HepG2 (cell line): ENCODE results near the gene KIF24. TPM values are rescaled to one million over a fixed set of nuclear protein-coding genes. Genes with fewer than 3 reads are reported as not detected.

Source experiments
- CCAR2 ChIP-seq: fragments of 200-400 bp; formaldehyde crosslinking; optimal IDR thresholded peaks from 2 replicates; pipeline ENCODE3; 2018; ENCODE audit warnings: low read depth, mild to moderate bottlenecking, low read length, moderate library complexity
- ERF ChIP-seq: IDR thresholded peaks from 2 replicates; pipeline ENCODE4 v1.6.1; 2018; ENCODE audit warnings: missing biosample characterization, missing genetic modification reagents
- GABPA ChIP-seq, 2 experiments: IDR thresholded peaks; 2 replicates each; pipeline ENCODE4 v1.6.1; 2011 to 2016; ENCODE audit warnings: low read depth in 2 of 2, low read length in 1 of 2, missing biosample characterization in 1 of 2, missing genetic modification characterization in 1 of 2
- KDM1A ChIP-seq: IDR thresholded peaks from 2 replicates; pipeline ENCODE4 v1.6.1; 2016; ENCODE audit warnings: missing compliant biosample characterization
- PTBP1 ChIP-seq: fragments of 200-400 bp; formaldehyde crosslinking; IDR thresholded peaks from 2 replicates; pipeline ENCODE4 v1.6.1; 2018; ENCODE audit warnings: low read length, low read depth; ENCODE audit not compliant: poor library complexity, severe bottlenecking
- SETDB1 ChIP-seq: sonication (generic); formaldehyde crosslinking; IDR thresholded peaks from 2 replicates; pipeline ENCODE4 v1.5.1; 2020; ENCODE audit warnings: missing genetic modification reagents, mild to moderate bottlenecking, borderline replicate concordance
- TRIM24 ChIP-seq: sonication (generic); formaldehyde crosslinking; IDR thresholded peaks from 2 replicates; pipeline ENCODE4 v1.8.0; 2022; ENCODE audit warnings: mild to moderate bottlenecking, missing genetic modification reagents
- ZNF430 ChIP-seq: sonication (generic); formaldehyde crosslinking; IDR thresholded peaks from 2 replicates; pipeline ENCODE4 v1.9.0; 2021; ENCODE audit warnings: mild to moderate bottlenecking, missing genetic modification reagents
- ZNF546 ChIP-seq: sonication (generic); formaldehyde crosslinking; conservative IDR thresholded peaks from 2 replicates; pipeline ENCODE4 v1.8.1; 2023; ENCODE audit warnings: mild to moderate bottlenecking, missing genetic modification reagents
- ZNF713 ChIP-seq: sonication (generic); formaldehyde crosslinking; IDR thresholded peaks from 2 replicates; pipeline ENCODE4 v1.4.0; 2020; ENCODE audit warnings: mild to moderate bottlenecking, missing genetic modification reagents
- ZNF891 ChIP-seq: sonication (generic); formaldehyde crosslinking; IDR thresholded peaks from 2 replicates; pipeline ENCODE4 v1.5.0; 2020; ENCODE audit warnings: mild to moderate bottlenecking, missing genetic modification reagents
- polyA plus RNA-seq, 8 experiments: library from polyadenylated mRNA; depleted of rRNA in 3 of 8; stranded (reverse) in 7 of 8; unstranded in 1 of 8; fragments of >200 nt; fragmentation: Illumina TruSeq in 4 of 8; extraction: Trizol in 4 of 8; gene quantifications; 2 replicates each; pipeline versions ENCODE4 v1.2.1 to v1.2.3, GENCODE V29; 2011 to 2016; ENCODE audit warnings: low read depth in 4 of 8, missing spikeins in 1 of 8, mixed read lengths in 1 of 8; ENCODE audit not compliant: insufficient read depth in 1 of 8
- total RNA-seq, 5 experiments: library from RNA; depleted of rRNA; stranded (reverse); fragments of >200 nt; fragmentation: Illumina TruSeq; extraction: Trizol; gene quantifications; 2 replicates each; pipeline ENCODE4 v1.2.3, GENCODE V29; 2016; ENCODE audit warnings: low read depth in 1 of 5
- TF ChIP-seq, protein P1 (sequence below): sonication (generic); formaldehyde crosslinking; IDR thresholded peaks from 2 replicates; pipeline ENCODE4 v1.5.1; 2020; ENCODE audit warnings: mild to moderate bottlenecking, missing genetic modification reagents, moderate library complexity
- TF ChIP-seq, protein P2 (sequence below): sonication (generic); formaldehyde crosslinking; IDR thresholded peaks from 2 replicates; pipeline ENCODE4 v1.4.0; 2020; ENCODE audit warnings: missing genetic modification reagents
- TF ChIP-seq, protein P3 (sequence below): sonication (generic); formaldehyde crosslinking; conservative IDR thresholded peaks from 2 replicates; pipeline ENCODE4 v1.8.1; 2023; ENCODE audit warnings: missing genetic modification reagents
- TF ChIP-seq, protein P4 (sequence below): IDR thresholded peaks from 2 replicates; pipeline ENCODE4 v1.6.1; 2018; ENCODE audit warnings: missing genetic modification reagents
- TF ChIP-seq, protein P5 (sequence below): sonication (generic); formaldehyde crosslinking; IDR thresholded peaks from 2 replicates; pipeline ENCODE4 v1.8.1; 2022; ENCODE audit warnings: mild to moderate bottlenecking, missing genetic modification reagents

KIF24 gene
- total and polyA plus RNA-seq, 2 of the 13 experiments (the other 11 are each of a cell fraction or from before 2014, with no cell fraction given), result 1.1 to 3.0 TPM

DNA sequence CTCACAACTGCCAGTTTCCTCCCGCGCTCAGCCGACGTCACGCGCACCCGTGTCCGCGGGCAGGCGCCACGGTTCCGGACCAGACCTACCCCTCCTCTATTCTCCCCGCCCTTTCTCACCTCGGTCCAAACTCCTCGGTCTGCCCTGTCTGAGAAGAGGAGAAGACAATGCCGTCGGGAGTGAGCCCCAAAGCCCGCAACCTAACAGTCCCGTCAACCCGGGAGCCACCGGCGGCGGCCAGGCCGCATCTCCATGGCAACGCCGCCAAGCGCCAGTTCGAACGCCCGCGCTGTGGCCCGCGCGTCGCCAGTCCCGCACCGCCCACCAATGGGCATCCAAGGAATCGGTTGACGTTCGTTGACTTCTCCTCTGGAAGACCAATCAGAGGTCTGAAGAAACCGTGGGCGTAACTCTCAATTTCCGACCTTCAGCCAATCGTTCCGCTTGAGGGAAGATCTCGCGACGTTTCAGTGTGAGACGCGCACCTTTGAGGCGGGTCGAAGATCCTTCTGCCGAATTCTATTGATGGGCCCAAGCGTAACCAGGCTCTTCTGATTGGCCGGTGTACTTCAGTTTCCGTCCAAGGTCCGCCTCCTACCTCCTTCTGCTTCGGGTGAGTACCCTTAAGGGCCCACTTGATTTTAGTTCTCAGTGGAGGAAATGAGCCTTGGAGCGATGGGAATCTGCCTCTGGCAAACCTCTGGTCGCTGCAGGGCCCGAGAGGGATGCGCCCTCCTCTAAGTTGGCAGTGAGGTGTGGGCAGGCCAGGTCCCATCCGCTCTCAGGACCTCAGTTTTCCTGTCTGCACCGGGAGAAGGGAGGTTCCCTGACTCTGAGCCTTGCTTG, at the start of gene KIF24, which contains the start of gene NUDT2 (continued):
- TF ChIP-seq, protein P1, sequence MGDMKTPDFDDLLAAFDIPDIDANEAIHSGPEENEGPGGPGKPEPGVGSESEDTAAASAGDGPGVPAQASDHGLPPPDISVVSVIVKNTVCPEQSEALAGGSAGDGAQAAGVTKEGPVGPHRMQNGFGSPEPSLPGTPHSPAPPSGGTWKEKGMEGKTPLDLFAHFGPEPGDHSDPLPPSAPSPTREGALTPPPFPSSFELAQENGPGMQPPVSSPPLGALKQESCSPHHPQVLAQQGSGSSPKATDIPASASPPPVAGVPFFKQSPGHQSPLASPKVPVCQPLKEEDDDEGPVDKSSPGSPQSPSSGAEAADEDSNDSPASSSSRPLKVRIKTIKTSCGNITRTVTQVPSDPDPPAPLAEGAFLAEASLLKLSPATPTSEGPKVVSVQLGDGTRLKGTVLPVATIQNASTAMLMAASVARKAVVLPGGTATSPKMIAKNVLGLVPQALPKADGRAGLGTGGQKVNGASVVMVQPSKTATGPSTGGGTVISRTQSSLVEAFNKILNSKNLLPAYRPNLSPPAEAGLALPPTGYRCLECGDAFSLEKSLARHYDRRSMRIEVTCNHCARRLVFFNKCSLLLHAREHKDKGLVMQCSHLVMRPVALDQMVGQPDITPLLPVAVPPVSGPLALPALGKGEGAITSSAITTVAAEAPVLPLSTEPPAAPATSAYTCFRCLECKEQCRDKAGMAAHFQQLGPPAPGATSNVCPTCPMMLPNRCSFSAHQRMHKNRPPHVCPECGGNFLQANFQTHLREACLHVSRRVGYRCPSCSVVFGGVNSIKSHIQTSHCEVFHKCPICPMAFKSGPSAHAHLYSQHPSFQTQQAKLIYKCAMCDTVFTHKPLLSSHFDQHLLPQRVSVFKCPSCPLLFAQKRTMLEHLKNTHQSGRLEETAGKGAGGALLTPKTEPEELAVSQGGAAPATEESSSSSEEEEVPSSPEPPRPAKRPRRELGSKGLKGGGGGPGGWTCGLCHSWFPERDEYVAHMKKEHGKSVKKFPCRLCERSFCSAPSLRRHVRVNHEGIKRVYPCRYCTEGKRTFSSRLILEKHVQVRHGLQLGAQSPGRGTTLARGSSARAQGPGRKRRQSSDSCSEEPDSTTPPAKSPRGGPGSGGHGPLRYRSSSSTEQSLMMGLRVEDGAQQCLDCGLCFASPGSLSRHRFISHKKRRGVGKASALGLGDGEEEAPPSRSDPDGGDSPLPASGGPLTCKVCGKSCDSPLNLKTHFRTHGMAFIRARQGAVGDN (CRISPR knock-in tag), result peak; percentile 85
- TF ChIP-seq, protein P2, sequence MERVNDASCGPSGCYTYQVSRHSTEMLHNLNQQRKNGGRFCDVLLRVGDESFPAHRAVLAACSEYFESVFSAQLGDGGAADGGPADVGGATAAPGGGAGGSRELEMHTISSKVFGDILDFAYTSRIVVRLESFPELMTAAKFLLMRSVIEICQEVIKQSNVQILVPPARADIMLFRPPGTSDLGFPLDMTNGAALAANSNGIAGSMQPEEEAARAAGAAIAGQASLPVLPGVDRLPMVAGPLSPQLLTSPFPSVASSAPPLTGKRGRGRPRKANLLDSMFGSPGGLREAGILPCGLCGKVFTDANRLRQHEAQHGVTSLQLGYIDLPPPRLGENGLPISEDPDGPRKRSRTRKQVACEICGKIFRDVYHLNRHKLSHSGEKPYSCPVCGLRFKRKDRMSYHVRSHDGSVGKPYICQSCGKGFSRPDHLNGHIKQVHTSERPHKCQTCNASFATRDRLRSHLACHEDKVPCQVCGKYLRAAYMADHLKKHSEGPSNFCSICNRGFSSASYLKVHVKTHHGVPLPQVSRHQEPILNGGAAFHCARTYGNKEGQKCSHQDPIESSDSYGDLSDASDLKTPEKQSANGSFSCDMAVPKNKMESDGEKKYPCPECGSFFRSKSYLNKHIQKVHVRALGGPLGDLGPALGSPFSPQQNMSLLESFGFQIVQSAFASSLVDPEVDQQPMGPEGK (CRISPR knock-in tag), result no peak
- TF ChIP-seq, protein P3, sequence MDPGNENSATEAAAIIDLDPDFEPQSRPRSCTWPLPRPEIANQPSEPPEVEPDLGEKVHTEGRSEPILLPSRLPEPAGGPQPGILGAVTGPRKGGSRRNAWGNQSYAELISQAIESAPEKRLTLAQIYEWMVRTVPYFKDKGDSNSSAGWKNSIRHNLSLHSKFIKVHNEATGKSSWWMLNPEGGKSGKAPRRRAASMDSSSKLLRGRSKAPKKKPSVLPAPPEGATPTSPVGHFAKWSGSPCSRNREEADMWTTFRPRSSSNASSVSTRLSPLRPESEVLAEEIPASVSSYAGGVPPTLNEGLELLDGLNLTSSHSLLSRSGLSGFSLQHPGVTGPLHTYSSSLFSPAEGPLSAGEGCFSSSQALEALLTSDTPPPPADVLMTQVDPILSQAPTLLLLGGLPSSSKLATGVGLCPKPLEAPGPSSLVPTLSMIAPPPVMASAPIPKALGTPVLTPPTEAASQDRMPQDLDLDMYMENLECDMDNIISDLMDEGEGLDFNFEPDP (CRISPR knock-in tag), result no peak
- TF ChIP-seq GABPA (IDR thresholded peaks at IDR 0.05; ENCODE audit: low read depth, low read length) (peak; percentile 47; the same call in 1 of the 2 replicates), GABPA (CRISPR knock-in tag; IDR thresholded peaks at IDR 0.05; ENCODE audit: low read depth) (peak; percentile 78), PTBP1 (no peak), ZNF713 (CRISPR knock-in tag) (no peak), KDM1A (CRISPR knock-in tag) (no peak), ZNF891 (CRISPR knock-in tag) (no peak), TRIM24 (no peak), ZNF430 (CRISPR knock-in tag) (no peak), CCAR2 (no peak), ERF (CRISPR knock-in tag) (no peak), SETDB1 (CRISPR knock-in tag) (no peak), ZNF546 (CRISPR knock-in tag) (no peak)
- TF ChIP-seq, protein P4, sequence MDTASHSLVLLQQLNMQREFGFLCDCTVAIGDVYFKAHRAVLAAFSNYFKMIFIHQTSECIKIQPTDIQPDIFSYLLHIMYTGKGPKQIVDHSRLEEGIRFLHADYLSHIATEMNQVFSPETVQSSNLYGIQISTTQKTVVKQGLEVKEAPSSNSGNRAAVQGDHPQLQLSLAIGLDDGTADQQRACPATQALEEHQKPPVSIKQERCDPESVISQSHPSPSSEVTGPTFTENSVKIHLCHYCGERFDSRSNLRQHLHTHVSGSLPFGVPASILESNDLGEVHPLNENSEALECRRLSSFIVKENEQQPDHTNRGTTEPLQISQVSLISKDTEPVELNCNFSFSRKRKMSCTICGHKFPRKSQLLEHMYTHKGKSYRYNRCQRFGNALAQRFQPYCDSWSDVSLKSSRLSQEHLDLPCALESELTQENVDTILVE (CRISPR knock-in tag), result peak; percentile 48; the same call in 1 of the 2 replicates
- TF ChIP-seq, protein P5, sequence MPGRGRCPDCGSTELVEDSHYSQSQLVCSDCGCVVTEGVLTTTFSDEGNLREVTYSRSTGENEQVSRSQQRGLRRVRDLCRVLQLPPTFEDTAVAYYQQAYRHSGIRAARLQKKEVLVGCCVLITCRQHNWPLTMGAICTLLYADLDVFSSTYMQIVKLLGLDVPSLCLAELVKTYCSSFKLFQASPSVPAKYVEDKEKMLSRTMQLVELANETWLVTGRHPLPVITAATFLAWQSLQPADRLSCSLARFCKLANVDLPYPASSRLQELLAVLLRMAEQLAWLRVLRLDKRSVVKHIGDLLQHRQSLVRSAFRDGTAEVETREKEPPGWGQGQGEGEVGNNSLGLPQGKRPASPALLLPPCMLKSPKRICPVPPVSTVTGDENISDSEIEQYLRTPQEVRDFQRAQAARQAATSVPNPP (CRISPR knock-in tag), result no peak
